Mucosa of descending colon (tissue), 3 donors: ENCODE results near the gene CDK18. TPM values are rescaled to one million over a fixed set of nuclear protein-coding genes. Genes with fewer than 3 reads are reported as not detected.

Source experiments
- ATAC-seq: fragments of 200-7000 bp; cut with Tn5 transposase; one replicate; pipeline ENCODE4 v1.9.1; 2020; ENCODE audit warnings: mild to moderate bottlenecking, moderate library complexity
- DNase-seq, 3 donors: peaks; one replicate each; pipeline ENCODE4 v3.0.0-alpha.2; 2020
- H3K36me3 ChIP-seq: fragments of 200-600 bp; one replicate; pipeline ENCODE4 v1.8.0; 2021; ENCODE audit warnings: low read depth, mild to moderate bottlenecking
- H3K4me1 ChIP-seq: fragments of 200-600 bp; one replicate; pipeline ENCODE4 v1.8.0; 2021; ENCODE audit warnings: low read depth, mild to moderate bottlenecking
- H3K4me3 ChIP-seq: fragments of 200-600 bp; one replicate; pipeline ENCODE4 v1.8.0; 2021; ENCODE audit warnings: mild to moderate bottlenecking
- H3K9me3 ChIP-seq: fragments of 200-600 bp; one replicate; pipeline ENCODE4 v1.8.0; 2021; ENCODE audit warnings: mild to moderate bottlenecking
- CTCF ChIP-seq: fragments of 200-600 bp; IDR thresholded peaks from one replicate; pipeline ENCODE4 v1.8.0; 2022; ENCODE audit warnings: antibody characterized with exemption, mild to moderate bottlenecking
- intact Hi-C, 2 donors: fragments of 100-400 bp; cut with DNase I in 1 of 2; cut with micrococcal nuclease in 1 of 2; formaldehyde crosslinking; loops; one replicate each; pipeline versions ENCODE4 v1.11.0 to v1.11.1; 2022; cut with DNase I, micrococcal nuclease
- total RNA-seq, 3 donors: library from RNA; stranded (reverse); fragmentation: NEBNext Ultra II Directional in 2 of 3; extraction: Animal tissue kit (Norgen Biotek cat#: 25700) in 2 of 3; gene quantifications; one replicate each; pipeline versions ENCODE4 v1.2.1 to v1.2.4, GENCODE V29; 2021 to 2023
- donor health status: DM: no; HTN: no; CAD: no; lungs with moderate emphysema.
- donor health status: DM: no; HTN: no; CAD: no.
- donor health status: DM: no; HTN: yes; CAD: no.

The CDK18 gene
- total RNA-seq, 3 donors from 2014 or later, result 32.1 to 41.2 (median 37.0) TPM

DNA sequence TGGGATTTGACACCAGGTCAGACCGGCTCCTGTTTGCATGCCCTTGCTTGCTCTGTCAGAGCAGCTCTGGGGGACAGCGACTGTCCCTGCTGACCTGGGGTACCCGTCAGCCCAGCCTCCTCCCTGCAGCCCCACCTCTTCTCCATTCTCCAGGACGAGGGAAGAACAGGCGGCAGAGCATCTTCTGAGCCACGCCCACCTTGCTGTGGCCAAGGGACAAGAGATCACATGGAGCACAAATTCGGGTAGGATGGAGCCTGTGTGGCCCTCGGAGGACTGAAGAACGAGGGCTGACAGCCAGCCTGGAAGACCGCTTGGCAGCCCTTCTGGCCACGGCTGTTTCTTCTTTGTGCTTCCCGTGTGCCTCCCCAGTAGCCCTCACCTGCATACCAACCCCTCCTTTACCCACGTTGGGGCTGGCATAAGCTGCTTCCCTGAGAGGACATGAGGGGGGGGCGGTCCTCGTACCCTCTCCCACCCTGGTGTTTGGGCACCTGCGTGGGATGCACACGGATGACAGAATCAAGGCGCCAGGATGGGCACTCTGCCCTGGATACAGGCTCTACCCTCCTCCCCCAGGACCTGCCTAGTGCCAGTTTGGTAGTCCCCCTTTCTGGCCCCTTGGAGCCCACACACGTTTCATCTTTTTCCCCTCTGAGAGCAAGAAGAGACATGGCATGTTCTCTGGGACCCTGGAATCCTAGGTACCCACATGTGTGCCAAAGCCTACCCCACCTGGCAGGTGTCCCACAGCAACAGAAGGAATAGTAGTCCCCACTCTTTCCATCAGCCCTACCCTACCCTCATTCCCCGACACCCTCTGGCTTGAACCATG, 26.9 kb downstream of the CDK18 start:
- intact Hi-C loops, result no loop called here
- ATAC-seq (no peak), DNase-seq (peak in 1 of 3 donors; percentile 17)
- no peak overlapping the region for H3K4me3 ChIP-seq
- H3K36me3 ChIP-seq, result no peaks in the 10 kb centered on the region
- H3K4me1 ChIP-seq, result no peaks in the 10 kb centered on the region
- H3K9me3 ChIP-seq, result no peaks in the 10 kb centered on the region
- no peak for TF ChIP-seq CTCF

- intact Hi-C loops, result no loop called here
- Histone ChIP-seq H3K36me3 (no peaks in the 10 kb centered on the region), H3K4me3 (no peak overlapping the region), H3K9me3 (no peaks in the 10 kb centered on the region), H3K4me1 (no peaks in the 10 kb centered on the region)
- DNase-seq (peak in 1 of 3 donors; percentile 14), ATAC-seq (no peak)
- TF ChIP-seq CTCF, result no peak
Observed at GRCh38 chr1:205532026-205532898, 27.8 kb downstream of the CDK18 start.

DNA sequence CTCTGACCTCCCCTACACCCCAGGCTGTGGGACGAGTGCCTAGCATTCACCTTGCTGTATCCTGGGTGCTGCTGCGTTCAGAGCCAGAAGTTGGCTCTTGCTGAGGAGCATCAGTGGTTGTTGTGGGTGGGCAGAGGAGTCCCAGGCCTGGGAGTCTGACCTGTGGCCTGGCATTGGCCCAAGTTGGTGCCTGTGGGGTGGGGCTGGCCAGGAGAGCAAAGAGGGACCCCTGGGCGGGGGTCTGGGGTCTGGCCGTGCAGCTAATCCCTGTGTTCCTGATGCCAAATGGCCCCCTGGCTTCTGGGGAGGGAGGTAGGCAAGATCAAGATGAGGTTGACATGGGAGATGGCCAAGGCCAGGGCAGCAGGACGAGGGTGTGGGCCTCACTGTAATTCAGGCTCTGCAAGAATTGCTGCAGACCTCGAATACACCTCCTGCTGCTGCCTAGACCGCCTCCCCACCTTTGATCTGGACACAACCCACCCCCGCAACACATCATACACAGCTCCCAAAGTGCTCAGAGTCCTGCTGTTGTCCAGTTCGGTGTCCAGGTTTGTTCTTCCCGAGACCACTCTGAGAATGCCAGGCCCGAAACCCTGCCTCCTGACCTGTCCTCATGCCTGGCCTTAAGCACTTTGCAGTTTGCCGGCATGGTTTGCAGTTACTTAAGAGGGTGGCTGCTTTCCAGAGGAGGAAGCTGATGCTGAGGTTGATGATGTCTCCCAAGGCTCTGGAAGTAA, 28.7 kb downstream of the CDK18 start:
- Histone ChIP-seq H3K4me3 (no peak overlapping the region), H3K4me1 (no peaks in the 10 kb centered on the region), H3K9me3 (no peaks in the 10 kb centered on the region), H3K36me3 (no peaks in the 10 kb centered on the region)
- DNase-seq (peak in 1 of 3 donors; percentile 26), ATAC-seq (no peak)
- TF ChIP-seq CTCF, result no peak
- intact Hi-C loops, result no loop called here

DNA sequence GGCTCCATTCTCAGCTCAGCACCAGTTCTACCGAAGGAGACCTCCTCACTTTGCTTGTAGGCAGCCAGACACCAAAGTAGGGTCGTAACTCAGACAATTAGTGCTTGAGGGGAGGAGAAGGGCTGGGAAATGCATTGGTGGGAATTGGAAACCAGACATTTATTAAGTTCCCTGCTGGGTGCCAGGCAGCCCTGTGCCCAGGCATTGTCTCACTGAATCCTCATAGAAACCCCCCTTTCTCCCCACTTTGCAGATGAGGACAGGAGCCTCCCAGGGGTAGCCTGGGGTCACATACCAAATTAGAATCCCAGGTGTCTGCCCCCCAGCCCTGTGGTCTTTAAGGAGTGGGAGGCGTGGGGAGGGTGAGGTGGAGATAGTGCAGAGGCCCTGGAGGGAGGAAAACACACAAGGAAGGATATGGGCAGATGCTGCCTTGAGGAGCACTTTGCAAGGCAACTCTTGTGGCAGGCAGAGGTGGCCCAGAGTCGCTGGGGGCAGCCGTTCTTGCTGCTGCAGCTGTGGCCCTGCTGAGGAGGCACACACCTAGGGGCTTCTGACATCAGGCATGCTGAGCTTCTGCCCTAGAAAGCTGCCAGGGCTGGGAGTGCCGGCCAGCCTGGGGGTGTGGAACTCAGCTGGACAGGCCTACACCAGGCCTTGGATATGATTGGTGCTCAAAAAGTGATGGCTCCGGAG, 29.4 kb downstream of the CDK18 start:
- Histone ChIP-seq H3K36me3 (no peaks in the 10 kb centered on the region), H3K4me3 (no peak overlapping the region), H3K9me3 (no peaks in the 10 kb centered on the region), H3K4me1 (no peaks in the 10 kb centered on the region)
- intact Hi-C loops, result no loop called here
- no peak for TF ChIP-seq CTCF
- no peak for DNase-seq
- no peak for ATAC-seq

DNA sequence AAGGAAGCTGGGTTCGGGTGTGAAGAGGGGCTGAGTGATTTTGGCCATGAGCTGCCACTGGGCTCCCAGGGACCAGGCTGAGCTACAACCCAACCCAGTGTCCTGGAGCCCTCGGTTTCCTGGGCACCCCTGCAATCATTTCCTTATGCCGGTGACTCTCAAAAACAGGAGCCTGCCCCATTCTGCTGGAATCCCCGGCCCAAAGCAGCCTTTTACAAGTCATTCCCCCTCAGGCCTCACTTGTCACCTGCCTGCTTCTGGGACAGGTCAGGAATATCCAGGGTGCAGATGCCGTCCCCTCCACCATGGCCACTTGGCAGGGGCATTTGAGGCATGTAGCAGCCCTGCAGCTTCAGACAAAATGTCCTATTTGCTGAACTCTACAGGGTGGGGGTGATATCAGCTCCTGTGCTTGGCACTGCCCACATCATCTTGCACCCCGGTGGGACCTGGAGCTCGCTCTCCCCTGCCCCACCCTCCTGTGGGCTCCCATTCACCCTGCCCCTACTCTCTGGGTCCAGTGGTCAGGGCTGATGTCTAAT, 30.0 kb downstream of the CDK18 start:
- intact Hi-C loops, result no loop called here
- no peak overlapping the region for H3K4me3 ChIP-seq

More for the DNA sequence above, 30.0 kb downstream of the CDK18 start:
- no peaks in the 10 kb centered on the region for H3K4me1 ChIP-seq
- no peak for TF ChIP-seq CTCF
- H3K36me3 ChIP-seq, result no peaks in the 10 kb centered on the region
- DNase-seq (peak in 1 of 3 donors; percentile 9), ATAC-seq (no peak)
- no peaks in the 10 kb centered on the region for H3K9me3 ChIP-seq
